GM21515 (cell line): ENCODE measurements around the gene TBC1D5.

Experiments used
- ATAC-seq: cut with Tn5 transposase; IDR thresholded peaks from one replicate; pipeline ENCODE4 v1.9.1; 2021; ENCODE audit not compliant: unreplicated experiment

The TBC1D5 gene

GRCh38 chr3:17605032-17605431 is 137.4 kb downstream of the TBC1D5 start:
- ATAC-seq = no peak

- ATAC-seq = no peak
These were observed 140.3 kb downstream of the TBC1D5 start for GRCh38 chr3:17602126-17602525.

GRCh38 chr3:17592956-17593355 is 149.5 kb downstream of the TBC1D5 start:
- ATAC-seq = no peak

- ATAC-seq = no peak
These were observed 152.0 kb downstream of the TBC1D5 start for GRCh38 chr3:17590465-17590864.

GRCh38 chr3:17589888-17590287 is 152.5 kb downstream of the TBC1D5 start:
- ATAC-seq = no peak

- no peak for ATAC-seq
These were observed 154.0 kb downstream of the TBC1D5 start for GRCh38 chr3:17588422-17588821.

- ATAC-seq = no peak
These were observed 156.8 kb downstream of the TBC1D5 start for GRCh38 chr3:17585394-17586325.

- ATAC-seq = no peak
These were observed 158.4 kb downstream of the TBC1D5 start for GRCh38 chr3:17584066-17584465.

- no peak for ATAC-seq
These were observed 158.9 kb downstream of the TBC1D5 start for GRCh38 chr3:17583530-17583929.

- ATAC-seq = no peak
These were observed 160.9 kb downstream of the TBC1D5 start for GRCh38 chr3:17581421-17582080.

GRCh38 chr3:17580901-17581300 is 161.5 kb downstream of the TBC1D5 start:
- ATAC-seq = no peak

GRCh38 chr3:17579289-17580031 is 163.0 kb downstream of the TBC1D5 start:
- peak; percentile 98 for ATAC-seq

GRCh38 chr3:17577796-17578520 is 164.5 kb downstream of the TBC1D5 start:
- ATAC-seq = no peak

- peak; percentile 95 for ATAC-seq
These were observed 169.0 kb downstream of the TBC1D5 start for GRCh38 chr3:17573396-17573795.

GRCh38 chr3:17571686-17572085 is 170.7 kb downstream of the TBC1D5 start:
- no peak for ATAC-seq

- no peak for ATAC-seq
These were observed 179.6 kb downstream of the TBC1D5 start for GRCh38 chr3:17562845-17563244.

GRCh38 chr3:17558565-17558964 is 183.9 kb downstream of the TBC1D5 start:
- ATAC-seq = no peak

GRCh38 chr3:17557749-17558463 is 184.5 kb downstream of the TBC1D5 start:
- ATAC-seq = no peak

GRCh38 chr3:17555525-17555924 is 186.9 kb downstream of the TBC1D5 start:
- ATAC-seq = no peak

GRCh38 chr3:17554078-17554477 is 188.4 kb downstream of the TBC1D5 start:
- ATAC-seq = no peak
